Gastrocnemius medialis (tissue), 4 donors: ENCODE measurements around the gene C2orf15.
"Not testable (repeated sequence)": the region's sequence is repeated elsewhere in the genome, so short reads cannot be mapped to it uniquely, and the experiment has no call there.

Experiments
- CTCF ChIP-seq, 5 experiments: fragments of 450-650 bp in 3 of 5; fragments of 200-600 bp in 2 of 5; sonication (generic) in 2 of 5; IDR thresholded peaks in 4 of 5; conservative IDR thresholded peaks in 1 of 5; 1 replicate in 4 of 5; 2 replicates in 1 of 5; pipeline ENCODE4 v1.5.1; 2016 to 2019; ENCODE audit warnings: antibody characterized with exemption in 5 of 5, mild to moderate bottlenecking in 3 of 5, moderate library complexity in 3 of 5
- POLR2A ChIP-seq, 2 donors: fragments of 450-650 bp; IDR thresholded peaks; one replicate each; pipeline ENCODE4 v1.6.1; 2017; ENCODE audit warnings: antibody characterized with exemption in 2 of 2, mild to moderate bottlenecking in 2 of 2, moderate library complexity in 2 of 2

DNA sequence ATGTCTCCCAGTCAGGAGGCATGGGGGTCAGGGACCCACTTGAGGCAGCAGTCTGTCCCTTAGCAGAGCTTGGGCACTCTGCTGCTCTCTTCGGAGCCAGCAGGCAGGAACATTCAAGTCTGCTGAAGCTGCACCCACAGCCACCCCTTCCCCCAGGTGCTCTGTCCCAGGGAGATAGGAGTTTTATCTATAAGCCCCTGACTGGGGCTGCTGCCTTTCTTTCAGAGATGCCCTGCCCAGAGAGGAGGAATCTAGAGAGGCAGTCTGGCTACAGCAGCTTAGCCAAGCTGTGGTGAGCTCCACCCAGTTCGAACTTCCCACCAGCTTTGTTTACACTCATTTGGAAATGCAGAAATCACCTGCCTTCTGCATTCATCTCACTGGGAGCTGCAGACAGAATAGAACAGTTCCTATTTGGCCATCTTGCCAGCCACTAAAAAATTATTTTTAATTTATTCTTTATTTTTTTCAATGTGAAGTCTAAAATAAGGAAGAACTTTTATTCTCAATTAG is 6.4 kb upstream of the C2orf15 start:
- TF ChIP-seq CTCF (IDR thresholded peaks at IDR 0.05 in 4 of 5, conservative IDR thresholded peaks at IDR 0.05 in 1 of 5); POLR2A (IDR thresholded peaks at IDR 0.05): not testable (repeated sequence)
